Activated naive CD8-positive, alpha-beta T cell treated with anti-CD3 and anti-CD28 coated beads, Interleukin-2, amount 50 U/mL, for 24 hours (primary cell): ENCODE results near the gene AGO1.

Experiments used
- ATAC-seq: fragments of 150-1000 bp; cut with Tn5 transposase; one replicate; pipeline ENCODE4 v1.10.0; 2021
- DNase-seq: peaks from one replicate; pipeline ENCODE4 v3.0.0; 2021
- H3K27ac Mint-ChIP-seq: one replicate; pipeline ENCODE4 v1.8.0; 2021; ENCODE audit warnings: mild to moderate bottlenecking, mixed read lengths
- H3K27me3 Mint-ChIP-seq: one replicate; pipeline ENCODE4 v1.8.0; 2021; ENCODE audit warnings: mixed read lengths
- H3K36me3 Mint-ChIP-seq: one replicate; pipeline ENCODE4 v1.8.0; 2021; ENCODE audit warnings: low read depth, mixed read lengths
- H3K4me1 Mint-ChIP-seq: one replicate; pipeline ENCODE4 v1.8.0; 2021; ENCODE audit warnings: mixed read lengths
- H3K4me3 Mint-ChIP-seq: one replicate; pipeline ENCODE4 v1.8.0; 2021; ENCODE audit warnings: mild to moderate bottlenecking, moderate library complexity, mixed read lengths
- H3K9me3 Mint-ChIP-seq: one replicate; pipeline ENCODE4 v1.8.0; 2021; ENCODE audit warnings: mixed read lengths

AGO1 gene

GRCh38 chr1:35924838-35925237 lies 41.8 kb downstream of the AGO1 start:
- H3K27ac Mint-ChIP-seq, result no peak overlapping the region

GRCh38 chr1:35925741-35926140 lies 42.7 kb downstream of the AGO1 start:
- no peak overlapping the region for H3K4me3 Mint-ChIP-seq
- H3K27me3 Mint-ChIP-seq, result no peaks in the 10 kb centered on the region
- H3K27ac Mint-ChIP-seq, result no peak overlapping the region
- H3K4me1 Mint-ChIP-seq, result peaks cover 11% of the 10 kb centered on the region
- no peaks in the 10 kb centered on the region for H3K9me3 Mint-ChIP-seq
- no peak for DNase-seq
- no peak for ATAC-seq
- H3K36me3 Mint-ChIP-seq, result peaks cover 6% of the 10 kb centered on the region

More at GRCh38 chr1:35924838-35925237, 41.8 kb downstream of the AGO1 start:
- H3K9me3 Mint-ChIP-seq, result no peaks in the 10 kb centered on the region
- peaks cover 8% of the 10 kb centered on the region for H3K36me3 Mint-ChIP-seq
- no peak for ATAC-seq
- peaks cover 7% of the 10 kb centered on the region for H3K4me1 Mint-ChIP-seq
- H3K4me3 Mint-ChIP-seq, result no peak overlapping the region
- DNase-seq, result no peak
- H3K27me3 Mint-ChIP-seq, result no peaks in the 10 kb centered on the region

GRCh38 chr1:35927472-35927871 lies 44.5 kb downstream of the AGO1 start:
- ATAC-seq (no peak), DNase-seq (no peak)
- Mint-ChIP-seq H3K27me3 (no peaks in the 10 kb centered on the region), H3K4me3 (no peak overlapping the region), H3K36me3 (no peaks in the 10 kb centered on the region), H3K27ac (no peak overlapping the region), H3K9me3 (no peaks in the 10 kb centered on the region), H3K4me1 (peaks cover 21% of the 10 kb centered on the region)

GRCh38 chr1:35929730-35930592 lies 47.0 kb downstream of the AGO1 start:
- Mint-ChIP-seq H3K36me3 (no peaks in the 10 kb centered on the region), H3K27ac (peak overlapping the region; percentile 95), H3K4me3 (peak overlapping the region; percentile 96), H3K4me1 (peaks cover 38% of the 10 kb centered on the region), H3K27me3 (no peaks in the 10 kb centered on the region), H3K9me3 (no peaks in the 10 kb centered on the region)
- peak; percentile 11 for ATAC-seq
- peak; percentile 36 for DNase-seq

- Mint-ChIP-seq H3K27me3 (no peaks in the 10 kb centered on the region), H3K4me3 (peak within 1 kb of the TSS; percentile 96), H3K36me3 (no peaks in the 10 kb centered on the region), H3K9me3 (no peaks in the 10 kb centered on the region), H3K27ac (peak within 1 kb of the TSS; percentile 95), H3K4me1 (peaks cover 43% of the 10 kb centered on the region)
- ATAC-seq (peak; percentile 97), DNase-seq (peak; percentile 91)
Measured at GRCh38 chr1:35930593-35931445, 47.8 kb downstream of the AGO1 start, which contains the start of gene AGO3. Gene AGO3 (plus strand): TSS chr1:35931105. CDS start chr1:35931427, 322 bp downstream.

- peak overlapping the region; percentile 93 for H3K27ac Mint-ChIP-seq
- H3K4me1 Mint-ChIP-seq, result peaks cover 50% of the 10 kb centered on the region
- H3K9me3 Mint-ChIP-seq, result no peaks in the 10 kb centered on the region
- H3K4me3 Mint-ChIP-seq, result peak overlapping the region; percentile 96
- ATAC-seq (no peak), DNase-seq (no peak)
- no peaks in the 10 kb centered on the region for H3K36me3 Mint-ChIP-seq
- H3K27me3 Mint-ChIP-seq, result no peaks in the 10 kb centered on the region
Measured at GRCh38 chr1:35931446-35932157, 48.6 kb downstream of the AGO1 start.

GRCh38 chr1:35932158-35932636 lies 49.2 kb downstream of the AGO1 start:
- peak overlapping the region; percentile 29 for H3K27ac Mint-ChIP-seq
- H3K27me3 Mint-ChIP-seq, result no peaks in the 10 kb centered on the region
- no peaks in the 10 kb centered on the region for H3K9me3 Mint-ChIP-seq
- peak overlapping the region; percentile 96 for H3K4me3 Mint-ChIP-seq
- no peaks in the 10 kb centered on the region for H3K36me3 Mint-ChIP-seq
- ATAC-seq, result no peak
- peaks cover 53% of the 10 kb centered on the region for H3K4me1 Mint-ChIP-seq
- no peak for DNase-seq

GRCh38 chr1:35932941-35933340 lies 49.9 kb downstream of the AGO1 start:
- Mint-ChIP-seq H3K27me3 (no peaks in the 10 kb centered on the region), H3K27ac (no peak overlapping the region), H3K36me3 (no peaks in the 10 kb centered on the region), H3K9me3 (no peaks in the 10 kb centered on the region), H3K4me1 (peaks cover 53% of the 10 kb centered on the region), H3K4me3 (peak overlapping the region; percentile 96)
- ATAC-seq (no peak), DNase-seq (no peak)

- Mint-ChIP-seq H3K27ac (no peak overlapping the region), H3K4me1 (peaks cover 49% of the 10 kb centered on the region), H3K9me3 (no peaks in the 10 kb centered on the region), H3K4me3 (no peak overlapping the region), H3K36me3 (peaks cover 2% of the 10 kb centered on the region), H3K27me3 (no peaks in the 10 kb centered on the region)
- DNase-seq, result no peak
- ATAC-seq, result no peak
Measured at GRCh38 chr1:35935442-35936388, 52.7 kb downstream of the AGO1 start.

GRCh38 chr1:35936838-35937237 lies 53.8 kb downstream of the AGO1 start:
- peaks cover 5% of the 10 kb centered on the region for H3K36me3 Mint-ChIP-seq
- no peaks in the 10 kb centered on the region for H3K27me3 Mint-ChIP-seq
- no peak for ATAC-seq
- peaks cover 55% of the 10 kb centered on the region for H3K4me1 Mint-ChIP-seq
- no peaks in the 10 kb centered on the region for H3K9me3 Mint-ChIP-seq
- H3K4me3 Mint-ChIP-seq, result no peak overlapping the region
- no peak overlapping the region for H3K27ac Mint-ChIP-seq
- no peak for DNase-seq

GRCh38 chr1:35939484-35939883 lies 56.5 kb downstream of the AGO1 start:
- Mint-ChIP-seq H3K4me1 (peaks cover 55% of the 10 kb centered on the region), H3K27ac (no peak overlapping the region), H3K4me3 (no peak overlapping the region), H3K9me3 (no peaks in the 10 kb centered on the region), H3K36me3 (peaks cover 9% of the 10 kb centered on the region), H3K27me3 (no peaks in the 10 kb centered on the region)
- ATAC-seq (no peak), DNase-seq (no peak)

GRCh38 chr1:35945327-35945726 lies 62.3 kb downstream of the AGO1 start:
- H3K4me1 Mint-ChIP-seq, result peaks cover 54% of the 10 kb centered on the region
- no peak for DNase-seq
- H3K9me3 Mint-ChIP-seq, result no peaks in the 10 kb centered on the region
- H3K4me3 Mint-ChIP-seq, result no peak overlapping the region
- no peak overlapping the region for H3K27ac Mint-ChIP-seq
- H3K36me3 Mint-ChIP-seq, result peaks cover 19% of the 10 kb centered on the region
- H3K27me3 Mint-ChIP-seq, result no peaks in the 10 kb centered on the region
- ATAC-seq, result no peak

- Mint-ChIP-seq H3K36me3 (peaks cover 14% of the 10 kb centered on the region), H3K9me3 (no peaks in the 10 kb centered on the region)
Measured at GRCh38 chr1:35947547-35947946, 64.5 kb downstream of the AGO1 start.

More at GRCh38 chr1:35947547-35947946, 64.5 kb downstream of the AGO1 start:
- Mint-ChIP-seq H3K4me1 (peaks cover 37% of the 10 kb centered on the region), H3K27me3 (no peaks in the 10 kb centered on the region), H3K4me3 (no peak overlapping the region), H3K27ac (peak overlapping the region; percentile 33)
- DNase-seq, result no peak
- ATAC-seq, result no peak
